Measurements from ENCODE around the gene SNCA.

GRCh38 chr4:89762311-89762710 lies 74.7 kb downstream of the SNCA start:
- TF ChIP-seq CTCF (IDR thresholded peaks at IDR 0.05), result no peak
- TF ChIP-seq POLR2A (IDR thresholded peaks at IDR 0.05), result no peak
- TF ChIP-seq POLR2AphosphoS5 (IDR thresholded peaks at IDR 0.05), result no peak
